Aorta (tissue), 5 donors: ENCODE results near the gene RPL22. TPM values are rescaled to one million over a fixed set of nuclear protein-coding genes. Genes with fewer than 3 reads are reported as not detected.

Experiments used
- ATAC-seq: fragments of 200-7000 bp; cut with Tn5 transposase; one replicate; pipeline ENCODE4 v1.9.1; 2022; ENCODE audit warnings: moderate library complexity; ENCODE audit not compliant: low FRiP score
- DNase-seq, 2 donors: peaks; one replicate each; pipeline ENCODE4 v3.0.0-alpha.2; 2020
- H3K27ac ChIP-seq, 2 donors: one replicate each; pipeline ENCODE4 v1.5.1; 2013; ENCODE audit warnings: low read length in 2 of 2, mild to moderate bottlenecking in 2 of 2, moderate library complexity in 2 of 2, control low read depth in 1 of 2, inconsistent platforms in 1 of 2, low read depth in 1 of 2
- H3K27me3 ChIP-seq, 2 donors: one replicate each; pipeline ENCODE4 v1.6.1; 2013; ENCODE audit warnings: control low read depth in 1 of 2, low read length in 1 of 2, mild to moderate bottlenecking in 1 of 2, moderate library complexity in 1 of 2; ENCODE audit not compliant: insufficient read depth in 2 of 2, control insufficient read depth in 1 of 2
- H3K36me3 ChIP-seq, 2 donors: one replicate each; pipeline ENCODE4 v1.6.1; 2013; ENCODE audit warnings: control low read depth in 1 of 2, low read length in 1 of 2, mild to moderate bottlenecking in 1 of 2; ENCODE audit not compliant: insufficient read depth in 2 of 2, control insufficient read depth in 1 of 2
- H3K4me1 ChIP-seq, 2 donors: one replicate each; pipeline ENCODE4 v1.6.1; 2013; ENCODE audit warnings: low read length in 2 of 2, control low read depth in 1 of 2, mild to moderate bottlenecking in 1 of 2, moderate library complexity in 1 of 2; ENCODE audit not compliant: insufficient read depth in 2 of 2, control insufficient read depth in 1 of 2
- H3K4me3 ChIP-seq, 2 donors: one replicate each; pipeline ENCODE4 v1.5.1; 2013; ENCODE audit warnings: low read length in 2 of 2, control low read depth in 1 of 2, mild to moderate bottlenecking in 1 of 2
- H3K9me3 ChIP-seq: one replicate; pipeline ENCODE4 v1.6.1; 2013; ENCODE audit warnings: mild to moderate bottlenecking, low read length; ENCODE audit not compliant: control insufficient read depth
- WGBS, 2 donors: extraction: QIAGEN DNeasy Blood & Tissue Kit; methylation state at CpG; one replicate each; pipeline ENCODE4 v1.1.7; 2013; 5-methylcytosine and 5-hydroxymethylcytosine counted together
- intact Hi-C, 2 donors: fragments of 100-400 bp; cut with DNase I; formaldehyde crosslinking; loops; one replicate each; pipeline versions ENCODE4 v1.14.2 to v1.15.0; 2022
- polyA plus RNA-seq, 2 donors: library from polyadenylated mRNA; stranded (reverse); fragments of 200-250 nt; gene quantifications; one replicate each; pipeline ENCODE4 v1.2.3, GENCODE V29; 2013
- total RNA-seq, 2 donors: library from RNA; stranded (reverse); fragmentation: NEBNext Ultra II Directional; extraction: Animal tissue kit (Norgen Biotek cat#: 25700); gene quantifications; one replicate each; pipeline ENCODE4 v1.2.1, GENCODE V29; 2021
- donor health status: healthy with polysubstance abuse.
- donor health status: Bipolar disorder and iron deficiency.
- donor health status: DM: no; HTN: no; CAD: no.
- donor health status: DM: no; HTN: no; CAD: no.
- donor health status: DM: yes; HTN: yes; CAD: no.

The RPL22 gene
- total and polyA plus RNA-seq, 4 donors, result 309 to 547 (median 352) TPM

- no peak overlapping the region for H3K4me3 ChIP-seq
- no peaks in the 10 kb centered on the region for H3K36me3 ChIP-seq
- ATAC-seq, result no peak
- WGBS, 2 donors, result 93 to 94% methylated on average over 33 of the region's 33 CpGs
- H3K4me1 ChIP-seq, result no peaks in the 10 kb centered on the region
- H3K27me3 ChIP-seq, result no peaks in the 10 kb centered on the region
- DNase-seq, result no peak
- no peaks in the 10 kb centered on the region for H3K9me3 ChIP-seq
- intact Hi-C loops, result no loop called here
- no peak overlapping the region for H3K27ac ChIP-seq
Observed at GRCh38 chr1:6142036-6142621, 57.3 kb downstream of the RPL22 start.

- H3K9me3 ChIP-seq, result no peaks in the 10 kb centered on the region
- WGBS, 2 donors, result 46 to 55% methylated on average over 7 of the region's 7 CpGs
- intact Hi-C loops, result no loop called here
- H3K27me3 ChIP-seq, result no peaks in the 10 kb centered on the region
- no peak overlapping the region for H3K27ac ChIP-seq
- ATAC-seq (no peak), DNase-seq (peak in 1 of 2 donors; percentile 5)
- no peak overlapping the region for H3K4me3 ChIP-seq
- no peaks in the 10 kb centered on the region for H3K4me1 ChIP-seq
- H3K36me3 ChIP-seq, result no peaks in the 10 kb centered on the region
Observed at GRCh38 chr1:6141592-6141991, 57.8 kb downstream of the RPL22 start.

DNA sequence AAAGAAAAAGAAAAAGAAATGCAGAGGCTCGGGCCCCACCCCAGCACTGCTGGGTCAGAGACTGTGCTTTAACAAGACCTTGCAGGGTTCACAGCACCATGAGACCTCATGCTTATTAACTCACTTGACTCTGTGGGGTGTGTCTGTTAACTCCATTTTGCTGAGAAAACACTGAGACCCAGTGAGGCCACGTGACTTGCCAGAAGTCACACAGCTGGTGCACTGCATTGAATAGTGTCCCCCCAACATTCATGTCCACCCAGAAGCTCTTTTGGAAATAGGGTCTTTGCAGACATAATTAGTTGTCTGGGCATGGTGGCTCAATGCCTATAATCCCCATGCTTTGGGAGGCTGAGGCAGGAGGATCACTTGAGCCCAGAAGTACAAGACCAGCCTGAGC is 59.0 kb downstream of the RPL22 start:
- Histone ChIP-seq H3K4me3 (no peak overlapping the region), H3K4me1 (no peaks in the 10 kb centered on the region), H3K9me3 (no peaks in the 10 kb centered on the region), H3K27me3 (no peaks in the 10 kb centered on the region), H3K36me3 (no peaks in the 10 kb centered on the region), H3K27ac (no peak overlapping the region)
- no peak for DNase-seq
- ATAC-seq, result no peak
- 79 to 89% methylated on average over 2 of the region's 2 CpGs for WGBS, 2 donors
- intact Hi-C loops, result no loop called here

- H3K27me3 ChIP-seq, result no peaks in the 10 kb centered on the region
- H3K4me3 ChIP-seq, result no peak overlapping the region
- DNase-seq (peak; percentile 16 to 39), ATAC-seq (no peak)
- no peaks in the 10 kb centered on the region for H3K4me1 ChIP-seq
- no peak overlapping the region for H3K27ac ChIP-seq
- no peaks in the 10 kb centered on the region for H3K36me3 ChIP-seq
- WGBS, 2 donors, result 72 to 75% methylated on average over 5 of the region's 5 CpGs
- no peaks in the 10 kb centered on the region for H3K9me3 ChIP-seq
- intact Hi-C loops, result no loop called here
Observed at GRCh38 chr1:6137758-6138157, 61.6 kb downstream of the RPL22 start.

DNA sequence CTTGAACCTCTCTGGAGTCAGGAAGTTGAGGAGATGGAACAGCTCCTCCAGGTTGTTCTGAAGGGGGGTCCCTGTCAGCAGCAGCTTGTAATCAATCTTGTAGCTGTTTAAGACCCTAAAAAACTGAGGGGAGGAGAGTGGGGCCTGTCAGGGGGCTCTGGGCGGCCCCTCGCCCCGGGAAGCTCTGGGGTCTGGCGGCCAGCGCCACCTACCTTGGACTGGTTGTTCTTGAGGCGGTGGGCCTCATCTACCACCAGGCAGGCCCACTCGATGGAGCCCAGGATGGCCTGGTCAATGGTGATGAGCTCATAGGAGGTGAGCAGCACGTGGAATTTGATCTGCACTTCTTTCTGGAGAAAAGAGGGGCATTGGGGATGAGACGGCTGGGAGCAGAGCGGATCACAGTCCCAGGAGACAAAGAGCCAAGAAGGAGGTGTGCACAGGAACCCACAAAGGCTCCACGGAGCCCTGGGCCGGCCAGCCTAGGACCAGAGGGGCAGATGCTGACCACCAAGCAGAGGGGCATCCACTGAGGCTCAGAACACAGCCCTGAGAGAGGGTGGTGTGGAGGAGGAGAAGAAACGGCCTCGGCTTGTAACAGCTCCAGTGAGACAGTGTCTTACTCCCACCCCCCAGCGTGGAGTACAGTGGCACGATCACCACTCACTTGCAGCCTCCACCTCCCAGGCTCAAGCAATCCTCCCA is 62.7 kb downstream of the RPL22 start:
- H3K36me3 ChIP-seq, result no peaks in the 10 kb centered on the region
- no peak overlapping the region for H3K27ac ChIP-seq
- H3K4me1 ChIP-seq, result no peaks in the 10 kb centered on the region
- DNase-seq, result peak; percentile 10 to 52
- no peak overlapping the region for H3K4me3 ChIP-seq
- intact Hi-C loops, result no loop called here
- no peaks in the 10 kb centered on the region for H3K27me3 ChIP-seq
- H3K9me3 ChIP-seq, result no peaks in the 10 kb centered on the region
- no peak for ATAC-seq
- WGBS, 2 donors, result 86 to 87% methylated on average over 16 of the region's 16 CpGs

Other genes starting within 250 kb of the RPL22 start
- gene NPHP4, start 207.2 kb downstream of the RPL22 start, total RNA-seq, result 10 to 100 TPM in 1 of 2 donors, 1 to 10 TPM in 1; 7.8 to 15.1 TPM
- gene NPHP4, start 207.2 kb downstream of the RPL22 start, polyA plus RNA-seq, result 1 to 10 TPM; 2.4 to 4.8 TPM
- gene KCNAB2, start 153.7 kb downstream of the RPL22 start, total RNA-seq, result 10 to 100 TPM; 17.1 to 36.2 TPM
- gene KCNAB2, start 153.7 kb downstream of the RPL22 start, polyA plus RNA-seq, result 1 to 10 TPM; 5.5 to 6.6 TPM
- 1 to 10 TPM in 1 of 2 donors, under 1 TPM in 1; 0.24 to 2.5 TPM for gene CHD5, start 19.3 kb downstream of the RPL22 start, total RNA-seq
- under 1 TPM; 0.25 to 0.38 TPM for gene CHD5, start 19.3 kb downstream of the RPL22 start, polyA plus RNA-seq
- gene RNF207, start 6.5 kb upstream of the RPL22 start, total RNA-seq, result 10 to 100 TPM; 13.2 to 31.4 TPM
- gene RNF207, start 6.5 kb upstream of the RPL22 start, polyA plus RNA-seq, result 10 to 100 TPM in 1 of 2 donors, 1 to 10 TPM in 1; 1.5 to 15.8 TPM
- 10 to 100 TPM; 49.7 to 55.8 TPM for gene ICMT, start 36.4 kb upstream of the RPL22 start, total RNA-seq
- gene ICMT, start 36.4 kb upstream of the RPL22 start, polyA plus RNA-seq, result 10 to 100 TPM; 21.2 to 30.8 TPM
- gene HES3, start 44.6 kb upstream of the RPL22 start, total RNA-seq, result not detected
- not detected for gene HES3, start 44.6 kb upstream of the RPL22 start, polyA plus RNA-seq
- gene GPR153, start 61.5 kb upstream of the RPL22 start, total RNA-seq, result 10 to 100 TPM in 1 of 2 donors, 1 to 10 TPM in 1; 4.5 to 17.0 TPM
- 1 to 10 TPM; 3.7 to 4.4 TPM for gene GPR153, start 61.5 kb upstream of the RPL22 start, polyA plus RNA-seq
- 10 to 100 TPM; 12.5 to 20.9 TPM for gene ACOT7, start 194.2 kb upstream of the RPL22 start, total RNA-seq
- gene ACOT7, start 194.2 kb upstream of the RPL22 start, polyA plus RNA-seq, result 10 to 100 TPM; 14.4 to 22.6 TPM
- under 1 TPM in 1 of 2 donors, not detected in 1; 0.49 TPM for gene HES2, start 220.3 kb upstream of the RPL22 start, total RNA-seq
- 1 to 10 TPM in 1 of 2 donors, not detected in 1; 1.4 TPM for gene HES2, start 220.3 kb upstream of the RPL22 start, polyA plus RNA-seq
- under 1 TPM; 0.29 to 0.84 TPM for gene ESPN, start 225.2 kb upstream of the RPL22 start, total RNA-seq
- 10 to 100 TPM in 1 of 2 donors, under 1 TPM in 1; 0.54 to 28.7 TPM for gene ESPN, start 225.2 kb upstream of the RPL22 start, polyA plus RNA-seq